Sigmoid colon (tissue), 3 donors: ENCODE measurements around the gene SNX20.

ENCODE experiments used
- POLR2A ChIP-seq, 2 donors: fragments of 450-650 bp; IDR thresholded peaks; one replicate each; pipeline ENCODE4 v1.6.1; 2016; ENCODE audit warnings: antibody characterized with exemption in 2 of 2, mild to moderate bottlenecking in 2 of 2, moderate library complexity in 2 of 2
- TF ChIP-seq, protein P1 (sequence below), 4 experiments: fragments of 450-650 bp in 3 of 4; fragments of 200-600 bp in 1 of 4; IDR thresholded peaks; one replicate each; pipeline ENCODE4 v1.5.1; 2016 to 2019; ENCODE audit warnings: antibody characterized with exemption in 4 of 4, mild to moderate bottlenecking in 3 of 4, moderate library complexity in 2 of 4

DNA sequence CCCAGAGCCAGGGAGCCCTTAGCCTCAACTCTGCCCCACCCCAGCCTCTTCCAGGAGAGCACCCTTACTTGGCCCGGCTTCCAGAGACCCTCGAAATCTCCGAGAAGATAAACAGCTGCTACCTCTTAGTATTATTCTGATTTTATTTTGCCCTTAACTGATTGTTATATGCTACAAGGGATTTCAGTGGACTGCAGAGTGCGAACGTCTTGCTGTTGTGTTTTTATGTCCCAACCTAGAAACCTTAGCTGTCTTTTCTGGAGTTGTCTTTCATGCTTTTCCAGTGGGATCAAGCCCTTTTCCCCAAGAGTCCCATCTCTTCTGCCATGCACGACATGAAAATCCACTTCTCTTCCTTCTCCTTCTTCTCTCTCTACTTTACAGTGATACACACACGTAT lies 47.0 kb downstream of the SNX20 start:
- TF ChIP-seq, protein P1, sequence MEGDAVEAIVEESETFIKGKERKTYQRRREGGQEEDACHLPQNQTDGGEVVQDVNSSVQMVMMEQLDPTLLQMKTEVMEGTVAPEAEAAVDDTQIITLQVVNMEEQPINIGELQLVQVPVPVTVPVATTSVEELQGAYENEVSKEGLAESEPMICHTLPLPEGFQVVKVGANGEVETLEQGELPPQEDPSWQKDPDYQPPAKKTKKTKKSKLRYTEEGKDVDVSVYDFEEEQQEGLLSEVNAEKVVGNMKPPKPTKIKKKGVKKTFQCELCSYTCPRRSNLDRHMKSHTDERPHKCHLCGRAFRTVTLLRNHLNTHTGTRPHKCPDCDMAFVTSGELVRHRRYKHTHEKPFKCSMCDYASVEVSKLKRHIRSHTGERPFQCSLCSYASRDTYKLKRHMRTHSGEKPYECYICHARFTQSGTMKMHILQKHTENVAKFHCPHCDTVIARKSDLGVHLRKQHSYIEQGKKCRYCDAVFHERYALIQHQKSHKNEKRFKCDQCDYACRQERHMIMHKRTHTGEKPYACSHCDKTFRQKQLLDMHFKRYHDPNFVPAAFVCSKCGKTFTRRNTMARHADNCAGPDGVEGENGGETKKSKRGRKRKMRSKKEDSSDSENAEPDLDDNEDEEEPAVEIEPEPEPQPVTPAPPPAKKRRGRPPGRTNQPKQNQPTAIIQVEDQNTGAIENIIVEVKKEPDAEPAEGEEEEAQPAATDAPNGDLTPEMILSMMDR (IDR thresholded peaks at IDR 0.05): no peak
- TF ChIP-seq POLR2A (IDR thresholded peaks at IDR 0.05): no peak
